ENCODE measurements around the gene ADGRL3.

GRCh38 chr4:61447918-61448317, 247.8 kb downstream of the ADGRL3 start:
- TF ChIP-seq, protein P1, sequence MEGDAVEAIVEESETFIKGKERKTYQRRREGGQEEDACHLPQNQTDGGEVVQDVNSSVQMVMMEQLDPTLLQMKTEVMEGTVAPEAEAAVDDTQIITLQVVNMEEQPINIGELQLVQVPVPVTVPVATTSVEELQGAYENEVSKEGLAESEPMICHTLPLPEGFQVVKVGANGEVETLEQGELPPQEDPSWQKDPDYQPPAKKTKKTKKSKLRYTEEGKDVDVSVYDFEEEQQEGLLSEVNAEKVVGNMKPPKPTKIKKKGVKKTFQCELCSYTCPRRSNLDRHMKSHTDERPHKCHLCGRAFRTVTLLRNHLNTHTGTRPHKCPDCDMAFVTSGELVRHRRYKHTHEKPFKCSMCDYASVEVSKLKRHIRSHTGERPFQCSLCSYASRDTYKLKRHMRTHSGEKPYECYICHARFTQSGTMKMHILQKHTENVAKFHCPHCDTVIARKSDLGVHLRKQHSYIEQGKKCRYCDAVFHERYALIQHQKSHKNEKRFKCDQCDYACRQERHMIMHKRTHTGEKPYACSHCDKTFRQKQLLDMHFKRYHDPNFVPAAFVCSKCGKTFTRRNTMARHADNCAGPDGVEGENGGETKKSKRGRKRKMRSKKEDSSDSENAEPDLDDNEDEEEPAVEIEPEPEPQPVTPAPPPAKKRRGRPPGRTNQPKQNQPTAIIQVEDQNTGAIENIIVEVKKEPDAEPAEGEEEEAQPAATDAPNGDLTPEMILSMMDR (conservative IDR thresholded peaks at IDR 0.05 in 1 of 2, IDR thresholded peaks at IDR 0.05 in 1 of 2; ENCODE audit: low read depth in 1 of 2, low read length in 2 of 2): no peak
- no peak for TF ChIP-seq EZH2 (IDR thresholded peaks at IDR 0.05; ENCODE audit: low read length, missing control alignments)
